Measurements from ENCODE around the gene CDH4.

- no peak for TF ChIP-seq POLR2A (IDR thresholded peaks at IDR 0.05)
- TF ChIP-seq CTCF (IDR thresholded peaks at IDR 0.05): no peak
These were observed 269.8 kb downstream of the CDH4 start for GRCh38 chr20:61521687-61522420.
